BLaER1 (cell line): ENCODE data around the gene DOP1B.

Source experiments
- H3K27ac ChIP-seq: shearing (Covaris generic); formaldehyde crosslinking; 2 replicates; pipeline ENCODE4 v1.8.1; 2022
- H3K27me3 ChIP-seq: shearing (Covaris generic); formaldehyde crosslinking; 2 replicates; pipeline ENCODE4 v1.8.1; 2022
- H3K36me3 ChIP-seq: shearing (Covaris generic); formaldehyde crosslinking; 2 replicates; pipeline ENCODE4 v1.8.1; 2022
- H3K4me1 ChIP-seq: shearing (Covaris generic); formaldehyde crosslinking; 2 replicates; pipeline ENCODE4 v1.8.1; 2022
- H3K4me2 ChIP-seq: shearing (Covaris generic); formaldehyde crosslinking; 2 replicates; pipeline ENCODE4 v1.8.1; 2022
- H3K4me3 ChIP-seq: shearing (Covaris generic); formaldehyde crosslinking; 2 replicates; pipeline ENCODE4 v1.8.1; 2022
- H3K9ac ChIP-seq: shearing (Covaris generic); formaldehyde crosslinking; 2 replicates; pipeline ENCODE4 v1.8.1; 2022
- H3K9me3 ChIP-seq: shearing (Covaris generic); formaldehyde crosslinking; 2 replicates; pipeline ENCODE4 v1.8.1; 2022
- H4K20me1 ChIP-seq: shearing (Covaris generic); formaldehyde crosslinking; 2 replicates; pipeline ENCODE4 v1.8.1; 2022
- Cebpa-rat ChIP-seq: shearing (Covaris generic); IDR thresholded peaks from 2 replicates; pipeline ENCODE4 v1.8.1; 2022

The DOP1B gene, protein sequence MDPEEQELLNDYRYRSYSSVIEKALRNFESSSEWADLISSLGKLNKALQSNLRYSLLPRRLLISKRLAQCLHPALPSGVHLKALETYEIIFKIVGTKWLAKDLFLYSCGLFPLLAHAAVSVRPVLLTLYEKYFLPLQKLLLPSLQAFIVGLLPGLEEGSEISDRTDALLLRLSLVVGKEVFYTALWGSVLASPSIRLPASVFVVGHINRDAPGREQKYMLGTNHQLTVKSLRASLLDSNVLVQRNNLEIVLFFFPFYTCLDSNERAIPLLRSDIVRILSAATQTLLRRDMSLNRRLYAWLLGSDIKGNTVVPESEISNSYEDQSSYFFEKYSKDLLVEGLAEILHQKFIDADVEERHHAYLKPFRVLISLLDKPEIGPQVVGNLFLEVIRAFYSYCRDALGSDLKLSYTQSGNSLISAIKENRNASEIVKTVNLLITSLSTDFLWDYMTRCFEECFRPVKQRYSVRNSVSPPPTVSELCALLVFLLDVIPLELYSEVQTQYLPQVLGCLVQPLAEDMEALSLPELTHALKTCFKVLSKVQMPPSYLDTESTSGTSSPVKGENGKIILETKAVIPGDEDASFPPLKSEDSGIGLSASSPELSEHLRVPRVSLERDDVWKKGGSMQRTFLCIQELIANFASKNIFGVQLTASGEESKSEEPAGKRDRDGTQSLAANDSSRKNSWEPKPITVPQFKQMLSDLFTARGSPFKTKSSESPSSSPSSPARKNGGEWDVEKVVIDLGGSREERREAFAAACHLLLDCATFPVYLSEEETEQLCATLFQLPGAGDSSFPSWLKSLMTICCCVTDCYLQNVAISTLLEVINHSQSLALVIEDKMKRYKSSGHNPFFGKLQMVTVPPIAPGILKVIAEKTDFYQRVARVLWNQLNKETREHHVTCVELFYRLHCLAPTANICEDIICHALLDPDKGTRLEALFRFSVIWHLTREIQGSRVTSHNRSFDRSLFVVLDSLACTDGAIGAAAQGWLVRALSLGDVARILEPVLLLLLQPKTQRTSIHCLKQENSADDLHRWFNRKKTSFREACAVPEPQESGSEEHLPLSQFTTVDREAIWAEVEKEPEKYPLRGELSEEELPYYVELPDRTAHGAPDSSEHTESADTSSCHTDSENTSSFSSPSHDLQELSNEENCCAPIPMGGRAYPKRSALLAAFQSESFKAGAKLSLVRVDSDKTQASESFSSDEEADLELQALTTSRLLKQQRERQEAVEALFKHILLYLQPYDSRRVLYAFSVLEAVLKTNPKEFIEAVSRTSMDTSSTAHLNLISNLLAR (N-terminal part only)

GRCh38 chr21:36156815-36157670 lies at the start of gene DOP1B:
Gene DOP1B, plus strand, starts transcription at chr21:36156824. Its CDS starts 7,910 bp downstream, at chr21:36164734.
- H3K4me2 ChIP-seq: peak within 1 kb of the TSS; percentile 99
- H3K9me3 ChIP-seq: no peaks in the 10 kb centered on the region
- no peaks in the 10 kb centered on the region for H3K27me3 ChIP-seq
- H3K27ac ChIP-seq: peak within 1 kb of the TSS; percentile 84
- peak within 1 kb of the TSS; percentile 90 for H3K9ac ChIP-seq
- no peak for TF ChIP-seq Cebpa-rat
- peak within 1 kb of the TSS; percentile 98 for H3K4me3 ChIP-seq
- no peaks in the 10 kb centered on the region for H3K36me3 ChIP-seq
- no peaks in the 10 kb centered on the region for H4K20me1 ChIP-seq
- H3K4me1 ChIP-seq: peaks cover 18% of the 10 kb centered on the region

DNA sequence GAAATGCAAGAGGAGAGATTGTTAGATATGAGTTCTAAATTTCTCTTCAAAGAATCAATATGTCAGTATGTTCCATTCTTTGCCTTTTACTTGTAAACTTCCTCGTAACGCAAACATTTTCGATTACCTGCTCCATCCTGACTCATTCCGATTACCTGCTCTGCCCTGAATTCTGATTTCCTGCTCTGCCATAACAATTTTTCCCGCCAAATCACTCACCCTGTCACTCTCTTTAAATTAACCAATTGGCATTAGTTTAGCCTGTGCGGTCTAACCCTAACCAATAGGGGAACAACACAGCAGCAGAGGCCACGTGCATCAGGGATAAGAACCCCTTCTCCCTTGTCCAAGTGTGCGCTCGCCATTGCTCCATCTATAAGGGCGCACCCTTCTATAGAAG lies 46.8 kb upstream of the DOP1B start:
- no peaks in the 10 kb centered on the region for H3K9me3 ChIP-seq
- H3K27ac ChIP-seq: no peak overlapping the region
- no peak overlapping the region for H3K4me2 ChIP-seq
- H3K4me3 ChIP-seq: no peak overlapping the region
- no peaks in the 10 kb centered on the region for H3K36me3 ChIP-seq
- no peak overlapping the region for H3K9ac ChIP-seq
- peaks cover 18% of the 10 kb centered on the region for H3K4me1 ChIP-seq
- H4K20me1 ChIP-seq: no peaks in the 10 kb centered on the region
- TF ChIP-seq Cebpa-rat: no peak
- H3K27me3 ChIP-seq: no peaks in the 10 kb centered on the region

- no peaks in the 10 kb centered on the region for H3K9me3 ChIP-seq
- H3K4me2 ChIP-seq: no peak overlapping the region
- no peaks in the 10 kb centered on the region for H3K36me3 ChIP-seq
- H3K9ac ChIP-seq: no peak overlapping the region
- H3K4me1 ChIP-seq: peaks cover 23% of the 10 kb centered on the region
- H3K27me3 ChIP-seq: no peaks in the 10 kb centered on the region
- no peaks in the 10 kb centered on the region for H4K20me1 ChIP-seq
- no peak overlapping the region for H3K4me3 ChIP-seq
- TF ChIP-seq Cebpa-rat: no peak
- H3K27ac ChIP-seq: no peak overlapping the region
These were observed 45.4 kb upstream of the DOP1B start for GRCh38 chr21:36111238-36111637.

GRCh38 chr21:36113647-36114428 lies 42.8 kb upstream of the DOP1B start:
- H3K4me3 ChIP-seq: no peak overlapping the region
- H3K9ac ChIP-seq: no peak overlapping the region
- no peak overlapping the region for H3K27ac ChIP-seq
- no peaks in the 10 kb centered on the region for H3K36me3 ChIP-seq
- H3K9me3 ChIP-seq: peaks cover 11% of the 10 kb centered on the region
- no peaks in the 10 kb centered on the region for H3K27me3 ChIP-seq
- peaks cover 23% of the 10 kb centered on the region for H3K4me1 ChIP-seq
- peak; percentile 73 for TF ChIP-seq Cebpa-rat
- H4K20me1 ChIP-seq: no peaks in the 10 kb centered on the region
- peak overlapping the region; percentile 59 for H3K4me2 ChIP-seq

DNA sequence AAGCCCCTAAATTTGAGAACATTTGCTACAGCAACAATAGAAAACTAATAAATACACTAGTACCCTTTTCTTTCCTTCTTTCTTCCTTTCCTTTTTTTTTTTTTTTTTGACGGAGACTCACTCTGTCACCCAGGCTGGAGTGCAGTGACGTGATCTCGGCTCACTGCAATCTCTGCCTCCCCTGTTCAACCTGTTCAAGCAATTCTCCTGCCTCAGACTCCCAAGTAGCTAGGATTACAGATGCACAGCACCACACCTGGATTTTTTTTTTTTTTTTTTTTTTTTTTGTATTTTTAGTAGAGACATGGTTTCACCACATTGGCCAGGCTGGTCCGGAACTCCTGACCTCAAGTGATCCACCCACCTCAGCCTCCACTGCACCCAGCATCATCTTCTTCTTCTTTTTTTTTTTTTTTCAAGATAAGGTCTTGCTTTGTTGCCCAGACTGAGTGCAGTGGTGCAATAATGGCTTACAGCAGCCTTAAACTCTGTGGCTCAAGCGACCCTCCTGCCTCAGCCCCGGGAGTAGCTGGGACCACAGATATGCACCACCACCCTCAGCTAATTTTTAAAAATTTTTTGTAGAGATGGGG lies 41.4 kb upstream of the DOP1B start:
- Histone ChIP-seq H4K20me1 (no peaks in the 10 kb centered on the region), H3K36me3 (no peaks in the 10 kb centered on the region), H3K27me3 (no peaks in the 10 kb centered on the region), H3K4me2 (no peak overlapping the region), H3K4me3 (no peak overlapping the region), H3K9me3 (peaks cover 11% of the 10 kb centered on the region), H3K27ac (no peak overlapping the region), H3K9ac (no peak overlapping the region), H3K4me1 (peaks cover 26% of the 10 kb centered on the region)
- no peak for TF ChIP-seq Cebpa-rat

DNA sequence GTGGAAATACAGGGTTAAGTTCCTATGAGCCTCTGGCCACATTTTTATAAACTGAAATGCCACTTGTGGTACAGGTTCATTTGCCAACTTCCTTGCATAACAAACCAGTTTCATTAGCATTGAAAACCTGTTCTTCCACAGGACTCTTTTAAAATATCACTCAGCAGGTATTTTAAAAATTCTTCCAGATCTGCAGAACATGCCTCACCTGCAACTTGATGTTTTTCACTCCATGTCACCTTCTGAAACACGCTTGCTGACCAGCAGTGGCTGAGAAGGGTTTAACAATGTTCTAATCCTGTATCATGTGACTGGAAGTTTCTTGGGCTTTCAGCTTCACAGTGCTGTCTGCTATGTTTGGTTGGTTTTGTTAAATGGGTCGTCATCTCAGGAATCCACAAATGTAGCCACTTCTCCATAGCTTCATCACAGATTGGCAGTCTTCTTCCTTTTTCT lies 39.3 kb upstream of the DOP1B start:
- H3K27me3 ChIP-seq: no peaks in the 10 kb centered on the region
- H4K20me1 ChIP-seq: no peaks in the 10 kb centered on the region
- no peak overlapping the region for H3K9ac ChIP-seq
- peaks cover 11% of the 10 kb centered on the region for H3K9me3 ChIP-seq
- no peak overlapping the region for H3K4me2 ChIP-seq
- no peak overlapping the region for H3K4me3 ChIP-seq
- H3K27ac ChIP-seq: no peak overlapping the region
- TF ChIP-seq Cebpa-rat: no peak
- H3K36me3 ChIP-seq: no peaks in the 10 kb centered on the region
- peaks cover 33% of the 10 kb centered on the region for H3K4me1 ChIP-seq

DNA sequence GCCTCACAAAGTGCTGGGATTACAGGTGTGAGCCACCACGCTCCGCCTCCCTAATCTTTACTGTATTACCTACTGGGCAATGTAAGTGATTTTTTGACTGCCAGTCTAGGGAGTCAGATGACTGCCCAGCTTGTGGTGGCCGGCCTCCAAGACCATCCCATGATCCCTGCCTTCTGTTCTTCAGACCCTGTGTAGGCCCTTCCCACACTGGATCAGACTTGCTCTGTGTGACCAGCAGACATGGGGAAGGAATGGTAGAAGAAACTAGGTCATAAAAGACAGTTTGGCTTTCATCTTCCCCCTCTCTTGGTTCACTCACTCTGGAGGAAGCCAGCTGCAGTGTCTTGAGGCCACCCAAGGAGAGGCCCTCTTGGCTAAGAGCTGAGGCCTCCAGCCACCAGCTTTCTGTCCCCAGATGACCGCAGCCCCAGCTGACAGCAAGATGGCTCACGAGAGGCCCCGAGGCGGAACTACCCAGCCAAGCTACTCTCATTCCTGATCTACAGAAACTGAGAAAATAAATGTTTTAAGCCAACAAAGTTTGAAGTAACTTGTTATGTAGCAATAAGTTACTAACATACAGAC lies 36.2 kb upstream of the DOP1B start:
- no peaks in the 10 kb centered on the region for H3K27me3 ChIP-seq
- no peak overlapping the region for H3K27ac ChIP-seq
- H3K9me3 ChIP-seq: peaks cover 11% of the 10 kb centered on the region
- peak overlapping the region; percentile 24 for H3K4me2 ChIP-seq
- no peak overlapping the region for H3K4me3 ChIP-seq
- H3K4me1 ChIP-seq: peaks cover 14% of the 10 kb centered on the region
- no peaks in the 10 kb centered on the region for H4K20me1 ChIP-seq
- no peak for TF ChIP-seq Cebpa-rat
- no peak overlapping the region for H3K9ac ChIP-seq
- no peaks in the 10 kb centered on the region for H3K36me3 ChIP-seq

- Histone ChIP-seq H3K4me3 (no peak overlapping the region), H3K4me1 (peaks cover 11% of the 10 kb centered on the region), H4K20me1 (no peaks in the 10 kb centered on the region), H3K4me2 (no peak overlapping the region), H3K27me3 (no peaks in the 10 kb centered on the region), H3K36me3 (no peaks in the 10 kb centered on the region), H3K9me3 (peaks cover 3% of the 10 kb centered on the region; the same call in 1 of the 2 replicates), H3K27ac (no peak overlapping the region), H3K9ac (no peak overlapping the region)
- no peak for TF ChIP-seq Cebpa-rat
These were observed 33.6 kb upstream of the DOP1B start for GRCh38 chr21:36122977-36123376.
